ENCODE data around the gene NEDD9.

The NEDD9 gene

DNA sequence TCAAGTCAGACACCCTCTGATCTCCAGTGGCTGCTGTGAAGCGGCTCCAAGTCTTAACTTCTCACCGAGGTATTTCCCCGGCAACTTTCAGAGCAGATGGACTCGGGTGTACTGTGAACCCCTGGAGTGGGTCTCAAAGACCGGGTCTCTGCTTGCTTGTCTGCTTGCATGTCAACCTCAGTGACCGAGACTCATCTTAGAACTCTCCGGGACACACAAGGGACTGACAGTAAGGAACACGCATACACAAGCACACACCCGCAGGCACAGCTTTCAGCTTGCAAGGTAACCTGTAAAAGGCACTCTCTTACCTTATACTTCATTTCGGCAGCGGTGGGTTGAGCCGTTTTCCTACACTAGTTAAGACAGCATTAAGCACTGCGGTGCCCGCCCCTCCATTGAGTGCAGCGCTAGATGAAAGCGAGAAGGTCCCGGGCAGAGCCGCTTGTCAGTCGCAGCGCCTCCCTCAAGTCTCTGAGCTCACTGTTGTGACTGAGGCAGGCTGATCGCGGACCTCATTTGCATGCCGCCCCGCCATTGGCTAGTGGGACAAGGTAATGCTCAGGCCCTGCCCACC lies at the start of gene NEDD9:
Gene NEDD9, minus strand, starts transcription at position 476 of the 577 bp plus-strand sequence. Its CDS starts 153 bp downstream, at position 323.
- DNase-seq (ENCODE audit: low read depth) = peak; percentile 75

- no peak for DNase-seq (ENCODE audit: low read depth)
Measured at GRCh38 chr6:11282245-11282644, 49.8 kb upstream of the NEDD9 start.

DNA sequence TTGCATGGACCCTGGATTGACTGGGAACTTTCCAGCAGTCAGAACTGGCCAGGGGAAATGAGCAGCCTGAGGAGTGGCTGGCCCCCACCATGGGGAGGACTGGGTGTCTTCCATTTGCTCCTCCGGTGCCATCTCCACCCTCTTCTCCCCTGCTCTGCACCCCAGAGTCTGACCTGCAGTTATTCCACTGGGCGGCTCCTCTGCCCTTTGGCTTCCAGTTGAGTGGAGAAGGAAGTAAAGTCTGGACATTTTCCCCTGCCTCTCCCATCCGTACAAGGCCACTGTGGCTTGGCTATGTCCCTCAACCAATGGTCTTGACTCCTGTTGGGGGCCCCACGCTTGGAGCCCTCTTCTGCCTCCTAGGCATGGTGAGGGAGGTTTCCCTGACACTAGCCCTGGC lies 47.9 kb upstream of the NEDD9 start:
- no peak for DNase-seq (ENCODE audit: low read depth)

GRCh38 chr6:11279284-11279689 lies 46.8 kb upstream of the NEDD9 start:
- DNase-seq (ENCODE audit: low read depth) = no peak

GRCh38 chr6:11278207-11278559 lies 45.7 kb upstream of the NEDD9 start:
- no peak for DNase-seq (ENCODE audit: low read depth)

GRCh38 chr6:11277275-11278206 lies 45.1 kb upstream of the NEDD9 start:
- DNase-seq (ENCODE audit: low read depth) = peak; percentile 48

GRCh38 chr6:11276911-11277274 lies 44.4 kb upstream of the NEDD9 start:
- no peak for DNase-seq (ENCODE audit: low read depth)

DNA sequence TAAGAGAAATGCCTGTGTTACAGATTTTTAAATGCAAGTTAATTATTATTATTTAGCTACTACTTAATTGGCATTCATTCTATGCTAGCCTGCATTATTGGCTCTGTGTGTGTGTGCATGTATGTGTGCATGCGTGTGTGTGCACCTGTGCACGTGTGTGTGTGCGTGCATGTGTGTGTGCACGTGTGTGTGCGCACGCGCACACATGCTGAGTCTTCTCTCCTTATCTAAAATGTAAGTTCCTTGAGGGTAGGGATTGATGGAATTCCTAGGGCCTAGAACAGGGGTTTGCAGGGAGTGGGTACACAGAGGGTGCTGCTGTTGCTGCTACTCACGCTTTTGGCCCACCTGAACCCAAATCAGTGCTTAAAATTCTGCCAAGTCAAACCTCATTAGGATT lies 43.8 kb upstream of the NEDD9 start:
- no peak for DNase-seq (ENCODE audit: low read depth)

- DNase-seq (ENCODE audit: low read depth) = no peak
Measured at GRCh38 chr6:11275598-11275997, 43.1 kb upstream of the NEDD9 start.

- DNase-seq (ENCODE audit: low read depth) = no peak
Measured at GRCh38 chr6:11273406-11274065, 41.1 kb upstream of the NEDD9 start.

GRCh38 chr6:11272491-11273192 lies 40.2 kb upstream of the NEDD9 start:
- no peak for DNase-seq (ENCODE audit: low read depth)

GRCh38 chr6:11271228-11272020 lies 39.0 kb upstream of the NEDD9 start:
- no peak for DNase-seq (ENCODE audit: low read depth)

GRCh38 chr6:11270030-11271027 lies 37.9 kb upstream of the NEDD9 start:
- no peak for DNase-seq (ENCODE audit: low read depth)

DNA sequence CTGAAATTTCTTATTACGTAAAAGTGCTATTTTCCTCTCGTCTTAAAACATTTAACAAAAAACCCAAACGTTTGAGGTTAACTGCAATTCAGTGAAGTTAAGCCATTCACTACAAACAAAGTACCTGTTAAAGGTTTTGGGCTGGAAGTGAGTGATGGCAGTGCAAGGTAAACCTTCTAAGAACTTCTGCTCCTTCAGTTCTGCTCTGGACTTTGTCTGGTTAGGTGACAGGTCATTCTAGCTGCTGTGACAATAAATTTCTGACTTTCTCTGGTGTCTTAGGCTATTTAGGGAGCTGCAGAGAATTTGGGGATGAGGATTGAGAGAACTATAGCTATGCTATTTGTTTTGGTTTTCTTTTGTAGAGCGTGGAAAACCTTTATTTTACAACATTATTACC lies 36.5 kb upstream of the NEDD9 start:
- DNase-seq (ENCODE audit: low read depth) = no peak

- DNase-seq (ENCODE audit: low read depth) = no peak
Measured at GRCh38 chr6:11266926-11267325, 34.5 kb upstream of the NEDD9 start.

GRCh38 chr6:11265932-11266331 lies 33.5 kb upstream of the NEDD9 start:
- no peak for DNase-seq (ENCODE audit: low read depth)

- DNase-seq (ENCODE audit: low read depth) = no peak
Measured at GRCh38 chr6:11264100-11264499, 31.6 kb upstream of the NEDD9 start.

- peak; percentile 53 for DNase-seq (ENCODE audit: low read depth)
Measured at GRCh38 chr6:11263291-11263775, 30.9 kb upstream of the NEDD9 start.

- DNase-seq (ENCODE audit: low read depth) = no peak
Measured at GRCh38 chr6:11262242-11262641, 29.8 kb upstream of the NEDD9 start.
